ENCODE data around the gene MYPN.
"Not testable (repeated sequence)": the region's sequence is repeated elsewhere in the genome, so short reads cannot be mapped to it uniquely, and the experiment has no call there.

MYPN gene, protein sequence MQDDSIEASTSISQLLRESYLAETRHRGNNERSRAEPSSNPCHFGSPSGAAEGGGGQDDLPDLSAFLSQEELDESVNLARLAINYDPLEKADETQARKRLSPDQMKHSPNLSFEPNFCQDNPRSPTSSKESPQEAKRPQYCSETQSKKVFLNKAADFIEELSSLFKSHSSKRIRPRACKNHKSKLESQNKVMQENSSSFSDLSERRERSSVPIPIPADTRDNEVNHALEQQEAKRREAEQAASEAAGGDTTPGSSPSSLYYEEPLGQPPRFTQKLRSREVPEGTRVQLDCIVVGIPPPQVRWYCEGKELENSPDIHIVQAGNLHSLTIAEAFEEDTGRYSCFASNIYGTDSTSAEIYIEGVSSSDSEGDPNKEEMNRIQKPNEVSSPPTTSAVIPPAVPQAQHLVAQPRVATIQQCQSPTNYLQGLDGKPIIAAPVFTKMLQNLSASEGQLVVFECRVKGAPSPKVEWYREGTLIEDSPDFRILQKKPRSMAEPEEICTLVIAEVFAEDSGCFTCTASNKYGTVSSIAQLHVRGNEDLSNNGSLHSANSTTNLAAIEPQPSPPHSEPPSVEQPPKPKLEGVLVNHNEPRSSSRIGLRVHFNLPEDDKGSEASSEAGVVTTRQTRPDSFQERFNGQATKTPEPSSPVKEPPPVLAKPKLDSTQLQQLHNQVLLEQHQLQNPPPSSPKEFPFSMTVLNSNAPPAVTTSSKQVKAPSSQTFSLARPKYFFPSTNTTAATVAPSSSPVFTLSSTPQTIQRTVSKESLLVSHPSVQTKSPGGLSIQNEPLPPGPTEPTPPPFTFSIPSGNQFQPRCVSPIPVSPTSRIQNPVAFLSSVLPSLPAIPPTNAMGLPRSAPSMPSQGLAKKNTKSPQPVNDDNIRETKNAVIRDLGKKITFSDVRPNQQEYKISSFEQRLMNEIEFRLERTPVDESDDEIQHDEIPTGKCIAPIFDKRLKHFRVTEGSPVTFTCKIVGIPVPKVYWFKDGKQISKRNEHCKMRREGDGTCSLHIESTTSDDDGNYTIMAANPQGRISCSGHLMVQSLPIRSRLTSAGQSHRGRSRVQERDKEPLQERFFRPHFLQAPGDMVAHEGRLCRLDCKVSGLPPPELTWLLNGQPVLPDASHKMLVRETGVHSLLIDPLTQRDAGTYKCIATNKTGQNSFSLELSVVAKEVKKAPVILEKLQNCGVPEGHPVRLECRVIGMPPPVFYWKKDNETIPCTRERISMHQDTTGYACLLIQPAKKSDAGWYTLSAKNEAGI (N-terminal part only)

DNA sequence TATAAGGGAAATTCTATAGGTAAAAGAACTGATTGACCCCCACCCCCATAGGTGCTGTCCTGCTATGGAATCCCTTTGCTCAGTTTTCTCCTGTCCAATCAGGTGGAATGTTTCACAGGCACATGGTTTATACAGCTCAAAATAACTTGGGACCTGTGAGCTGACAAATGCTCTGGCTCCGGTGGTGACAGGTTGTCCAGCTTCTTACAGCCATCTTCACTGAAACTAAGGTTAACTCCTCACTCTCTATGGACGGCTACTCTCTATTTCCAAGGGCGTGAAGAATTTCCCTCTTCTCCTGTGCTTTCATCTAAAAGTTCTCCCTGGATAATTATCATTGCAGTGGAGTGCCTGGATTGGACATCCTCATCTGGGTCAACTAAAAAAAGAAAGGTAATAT is at the start of gene MYPN:
MYPN (plus strand) TSS at position 158 of the 400 bp plus-strand sequence. CDS start 11,951 bp downstream, outside the sequence.
- DNase-seq: no peak

DNA sequence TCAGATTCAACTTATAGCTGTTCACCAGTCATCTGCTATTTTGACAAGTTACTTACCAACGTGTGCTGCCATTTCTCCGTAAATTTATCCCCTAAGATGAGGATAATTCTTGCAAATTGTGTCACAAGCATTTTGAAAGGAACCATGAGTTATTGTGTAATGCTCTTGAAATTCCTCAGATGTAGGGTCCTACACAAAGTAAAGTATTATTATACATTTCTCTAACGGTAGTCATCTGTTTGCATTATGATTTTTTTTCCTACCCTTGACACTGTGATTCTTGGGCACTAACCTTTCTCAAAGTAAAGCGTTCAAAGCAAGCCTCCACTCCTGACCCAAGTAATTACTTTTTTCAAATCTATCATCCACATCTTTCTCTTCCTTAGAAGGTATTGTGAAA is 42.3 kb upstream of the MYPN start:
- no peak for DNase-seq

DNA sequence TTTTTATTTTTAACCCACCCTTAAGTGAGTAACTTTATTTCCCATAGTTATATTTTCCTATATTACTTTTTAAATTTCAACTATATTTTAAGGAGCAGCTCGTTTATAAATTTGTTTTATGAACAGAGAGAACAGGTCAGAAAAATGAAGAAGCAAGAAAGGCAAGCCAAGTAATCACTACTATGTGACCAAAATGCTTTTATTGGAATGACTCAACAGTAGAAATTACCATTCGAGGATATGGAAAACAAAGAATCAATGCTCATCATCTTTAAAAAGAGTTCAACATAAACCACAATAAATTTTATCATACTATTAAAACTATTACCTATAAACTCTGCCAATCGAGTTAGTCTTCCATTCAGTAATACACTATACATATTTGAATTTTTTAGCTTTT is 41.8 kb upstream of the MYPN start:
- DNase-seq: no peak

DNA sequence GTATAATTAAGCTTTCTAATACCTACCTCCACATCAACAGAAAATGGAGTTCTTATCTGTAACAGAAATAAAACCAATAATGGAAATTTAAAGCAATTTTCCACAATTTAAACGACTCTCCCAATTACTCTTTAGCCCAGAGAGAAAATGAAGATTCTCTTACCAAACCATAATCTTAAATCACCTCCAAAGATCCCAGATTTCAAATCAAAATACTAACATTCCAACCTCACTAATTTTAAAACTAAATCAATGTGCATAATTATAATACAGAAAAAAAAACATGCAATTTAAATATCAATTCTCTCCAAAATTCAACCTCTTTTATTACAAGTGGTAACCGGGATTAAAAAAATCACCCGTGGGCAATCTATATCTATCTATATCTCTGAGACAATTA is 35.7 kb upstream of the MYPN start:
- no peak for DNase-seq

DNA sequence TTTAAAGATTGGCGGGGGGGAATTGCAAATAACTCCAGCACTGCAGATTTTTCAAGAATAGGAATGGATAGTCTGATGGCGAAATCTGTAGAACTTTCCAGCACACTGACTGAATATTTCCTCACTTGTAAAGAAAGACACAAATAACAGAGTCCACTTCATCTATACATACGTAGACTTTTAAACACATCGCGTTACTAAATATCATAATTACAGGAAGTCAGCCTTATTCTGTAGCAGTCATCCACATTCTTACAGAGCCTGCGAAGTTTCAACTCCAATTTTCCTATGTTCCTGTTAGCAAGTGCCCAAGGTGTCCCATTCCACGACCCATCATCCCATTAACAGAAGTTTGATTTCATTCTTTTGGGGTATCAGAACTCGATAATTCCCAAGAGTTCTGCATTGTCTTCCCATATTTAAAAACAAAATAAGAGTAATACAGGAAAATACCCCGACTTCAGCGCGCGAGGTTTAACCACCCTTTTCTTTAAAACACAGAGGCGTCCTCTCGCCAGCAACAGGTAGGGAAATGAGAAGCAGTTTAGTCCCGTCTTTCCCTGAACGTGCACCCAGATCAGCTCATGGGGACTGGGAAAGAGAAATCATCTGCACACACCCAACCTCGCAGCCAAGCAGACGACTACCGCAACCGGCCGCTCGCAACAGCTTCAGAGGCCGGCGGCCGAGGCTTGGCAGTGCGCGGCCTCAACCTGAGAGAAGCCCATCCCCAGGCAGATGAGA is 35.1 kb upstream of the MYPN start:
- peak; percentile 10 for DNase-seq

DNA sequence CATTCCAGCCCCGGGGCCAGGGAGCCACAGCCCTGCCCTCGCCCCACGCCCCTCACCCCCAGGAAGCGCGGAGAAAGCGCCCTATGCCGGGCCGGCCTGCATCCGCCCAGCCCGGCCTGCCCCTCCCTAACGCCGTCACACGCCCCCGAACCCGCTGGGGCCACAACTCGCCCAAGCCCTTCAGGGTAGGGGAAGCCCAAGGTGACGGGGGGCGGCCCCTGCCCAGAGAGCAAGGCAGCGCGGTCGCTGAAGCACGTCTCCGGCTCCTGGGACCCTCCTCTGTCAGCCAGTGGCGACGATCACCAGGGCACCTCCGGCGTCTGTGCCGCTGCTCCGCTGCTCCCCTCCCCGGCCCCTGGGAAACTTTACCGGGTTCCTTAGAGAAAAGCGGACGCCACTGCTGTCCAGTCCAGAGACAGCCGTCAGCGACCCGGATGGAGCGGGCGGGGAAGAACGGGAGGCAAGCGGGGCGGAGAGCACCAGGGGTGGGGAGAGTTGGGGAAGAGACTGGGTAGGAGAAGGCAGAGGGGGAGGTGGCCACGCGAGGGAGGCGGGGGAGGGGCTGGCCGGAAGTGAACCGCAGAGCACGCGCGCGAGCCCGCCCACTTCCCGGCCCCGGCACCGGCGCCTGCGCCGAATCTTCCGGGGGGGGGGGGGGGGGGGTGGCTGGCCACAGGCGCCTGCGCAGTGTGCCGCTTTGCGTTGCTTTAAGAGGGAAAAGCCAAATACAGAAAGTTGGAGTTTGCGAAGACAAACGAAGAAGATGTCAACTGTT is 34.3 kb upstream of the MYPN start, which contains the start of gene HERC4:
HERC4 (minus strand) TSS at position 509 of the 775 bp plus-strand sequence. CDS start 2,175 bp downstream, outside the sequence.
- DNase-seq: peak; percentile 91

DNA sequence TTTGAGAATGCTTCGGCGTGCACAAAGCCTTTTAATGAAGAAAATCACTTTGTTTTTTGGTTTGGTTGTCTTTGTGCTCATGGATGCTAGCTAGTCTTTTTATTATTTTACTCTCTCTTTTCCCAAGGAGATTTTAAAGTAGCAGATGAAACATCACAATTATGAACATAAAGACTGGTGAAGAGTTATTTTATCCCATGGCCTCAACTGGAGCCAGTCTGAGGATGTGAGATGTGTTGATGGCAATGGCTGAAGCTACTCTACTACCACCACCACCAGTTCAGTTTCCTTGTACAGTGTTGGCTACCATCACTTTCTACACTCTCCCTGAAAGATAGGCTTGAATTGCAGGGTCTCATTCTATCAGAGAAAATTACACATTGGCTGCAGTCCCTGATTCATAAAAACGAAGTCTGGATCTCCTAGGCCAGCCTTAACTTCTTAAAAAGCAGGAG is 33.7 kb upstream of the MYPN start:
- DNase-seq: no peak

DNA sequence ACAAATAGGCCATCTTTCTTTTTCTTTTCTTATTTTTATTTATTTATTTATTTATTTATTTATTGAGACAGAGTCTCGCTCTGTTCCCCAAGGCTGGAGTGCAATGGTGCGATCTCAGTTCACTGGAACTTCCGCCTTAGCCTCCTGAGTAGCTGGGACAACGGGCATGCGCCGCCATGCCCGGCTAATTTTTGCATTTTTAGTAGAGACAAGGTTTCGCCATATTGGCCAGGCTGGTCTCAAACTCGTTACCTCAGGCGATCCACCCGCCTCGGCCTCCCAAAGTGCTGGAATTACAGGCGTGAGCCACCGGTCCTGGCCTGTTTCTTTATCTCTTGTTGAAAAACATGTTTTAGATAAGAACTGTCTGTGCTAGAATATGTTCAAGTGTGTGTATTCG is 33.2 kb upstream of the MYPN start:
- not testable (repeated sequence) for DNase-seq

DNA sequence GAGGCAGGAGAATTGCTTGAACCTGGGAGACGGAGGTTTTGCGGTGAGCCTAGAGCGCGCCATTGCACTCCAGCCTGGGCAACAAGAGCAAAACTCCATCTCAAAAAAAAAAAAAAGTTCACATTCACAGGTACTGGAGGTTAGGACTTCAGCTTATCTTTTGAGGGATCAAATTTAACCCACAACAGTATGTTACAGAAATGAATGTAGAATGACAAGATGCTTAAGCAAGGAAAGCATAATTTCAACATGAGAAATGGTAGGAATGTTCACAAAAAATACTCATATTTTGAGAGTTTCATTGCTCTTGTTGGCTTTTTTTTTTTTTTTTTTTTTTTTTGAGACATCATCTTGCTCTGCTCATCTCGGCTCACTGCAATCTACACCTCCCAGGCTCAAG is 32.3 kb upstream of the MYPN start:
- DNase-seq: no peak

DNA sequence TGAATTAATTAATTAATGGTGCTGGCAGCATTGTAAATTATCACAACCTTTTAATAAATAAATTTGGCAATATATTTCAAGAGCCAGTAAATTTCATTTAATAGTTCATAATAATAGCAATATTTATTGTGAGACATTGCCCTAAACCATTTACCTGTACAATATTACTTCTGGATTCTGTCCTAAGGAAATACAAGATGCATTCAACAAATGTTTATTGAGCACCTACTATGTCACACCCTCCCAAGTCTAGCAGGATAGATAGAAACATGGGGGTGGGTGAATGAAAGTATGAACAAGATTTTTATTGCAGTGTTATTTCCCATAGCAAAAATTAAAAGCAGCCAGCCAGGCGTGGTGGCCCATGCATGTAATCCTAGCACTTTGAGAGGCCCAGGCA is 29.9 kb upstream of the MYPN start:
- no peak for DNase-seq

DNA sequence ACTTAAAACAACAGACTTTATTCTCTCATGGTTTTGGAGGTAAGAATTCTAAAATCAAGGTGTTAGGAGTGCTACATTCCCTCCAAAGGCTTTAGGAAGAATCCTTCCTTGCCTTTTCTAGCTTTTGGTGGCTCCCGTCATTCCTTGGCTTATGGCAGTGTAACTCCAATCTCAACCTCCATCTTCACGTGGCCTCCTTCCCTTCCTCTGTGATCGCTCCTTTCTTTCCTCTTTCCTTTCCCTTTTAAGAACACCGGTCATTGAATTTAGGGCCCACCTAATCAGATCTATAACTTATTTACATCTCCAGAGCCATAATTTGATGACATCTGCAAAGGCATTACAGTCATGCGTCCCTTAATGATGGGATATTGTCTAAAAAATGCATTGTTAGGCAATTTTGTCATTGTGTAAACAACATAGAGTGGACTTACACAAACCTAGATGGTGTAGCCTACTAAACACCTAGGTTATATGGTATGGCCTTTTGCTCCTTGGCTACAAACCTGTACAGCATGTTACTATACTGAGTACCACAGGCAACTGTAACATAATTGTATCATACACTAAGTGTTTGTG is 28.3 kb upstream of the MYPN start:
- no peak for DNase-seq

DNA sequence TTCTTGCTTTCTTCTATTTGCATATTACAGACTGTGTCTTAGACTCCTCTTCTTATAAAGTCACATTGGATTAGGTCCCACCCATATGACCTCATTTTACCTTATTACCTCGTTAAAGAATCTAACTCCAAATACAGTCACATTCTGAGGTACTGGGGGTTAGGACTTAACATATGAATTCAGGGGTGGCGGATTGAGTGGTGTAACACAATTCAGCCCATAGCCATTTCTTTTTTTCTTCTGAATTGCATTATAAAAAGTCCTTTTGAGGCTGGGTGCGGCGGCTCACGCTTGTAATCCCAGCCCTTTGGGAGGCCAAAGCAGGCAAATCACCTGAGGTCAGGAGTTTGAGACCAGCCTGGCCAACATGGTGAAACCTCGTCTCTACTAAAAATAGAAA is 27.4 kb upstream of the MYPN start:
- DNase-seq: no peak

DNA sequence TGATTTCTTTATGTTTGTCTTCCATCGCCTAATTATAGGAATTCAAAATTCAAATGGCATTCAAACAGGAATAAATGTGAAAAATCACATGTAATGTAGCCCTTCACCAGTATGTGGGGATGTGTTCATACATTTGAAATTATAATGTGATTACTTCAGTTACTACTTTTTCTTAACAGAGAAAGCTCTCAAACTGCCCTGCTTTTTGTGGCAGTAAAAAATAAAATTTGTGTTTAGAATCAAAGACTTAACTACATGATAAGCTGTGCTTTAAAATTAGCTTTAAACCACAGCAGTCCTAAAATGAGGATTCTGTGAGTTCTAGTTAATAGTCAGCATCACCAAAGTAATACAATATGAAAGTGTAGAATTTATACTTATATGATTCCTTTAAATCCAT is 26.4 kb upstream of the MYPN start:
- DNase-seq: no peak

DNA sequence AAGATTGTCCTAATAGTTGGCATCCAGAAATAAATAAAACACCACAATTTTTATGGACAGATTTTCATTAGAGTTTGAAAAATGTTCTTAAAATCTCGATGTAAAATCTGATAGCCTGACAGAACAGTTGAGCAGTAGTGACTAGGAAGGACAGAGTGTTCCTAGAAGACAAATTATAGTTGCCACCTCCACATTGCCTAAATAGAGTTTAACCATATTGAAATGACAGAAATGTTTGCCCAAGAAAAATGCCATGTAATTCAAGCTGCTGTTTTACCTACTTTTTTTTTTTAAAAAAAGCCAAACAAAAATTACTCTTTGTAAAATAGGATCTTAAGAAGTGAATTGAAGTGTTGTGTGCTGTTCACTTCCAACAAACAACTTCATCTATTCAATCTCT is 25.3 kb upstream of the MYPN start:
- DNase-seq: no peak

DNA sequence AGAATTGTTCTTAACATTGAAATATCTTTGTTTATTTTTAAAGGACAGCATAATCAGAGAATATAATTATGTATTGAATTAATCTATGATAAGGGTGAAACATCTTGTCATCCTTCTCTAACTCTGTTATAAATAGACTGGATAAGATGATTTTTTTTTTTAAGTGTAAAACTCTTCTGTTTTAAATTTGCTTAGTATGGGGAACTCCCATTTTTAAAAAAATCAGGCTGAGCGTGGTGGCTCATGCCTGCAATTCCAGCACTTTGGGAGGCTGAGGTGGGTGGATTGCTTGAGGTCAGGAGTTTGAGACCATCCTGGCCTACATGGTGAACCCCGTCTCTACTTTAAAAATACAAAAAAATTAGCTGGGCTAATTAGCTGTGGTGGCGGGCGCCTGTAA is 24.8 kb upstream of the MYPN start:
- no peak for DNase-seq

DNA sequence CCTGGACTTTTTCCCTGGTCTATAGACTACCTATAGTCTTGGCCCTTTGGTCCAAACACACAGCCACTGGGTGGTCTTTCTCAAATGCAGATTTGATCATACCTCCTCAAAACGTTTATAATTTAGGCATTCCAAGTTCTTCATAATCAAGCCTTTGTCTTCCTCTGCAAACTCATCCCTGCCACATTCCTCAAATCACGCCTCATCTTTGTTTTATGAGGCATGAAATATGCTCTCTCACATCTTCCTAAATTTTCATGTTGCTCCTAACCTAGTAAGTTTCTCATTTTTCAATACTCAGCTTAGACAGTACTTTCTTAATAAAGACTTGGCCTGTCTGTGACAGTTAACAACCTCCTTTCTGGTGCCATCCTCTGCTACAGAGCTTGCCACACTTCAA is 23.3 kb upstream of the MYPN start:
- no peak for DNase-seq

DNA sequence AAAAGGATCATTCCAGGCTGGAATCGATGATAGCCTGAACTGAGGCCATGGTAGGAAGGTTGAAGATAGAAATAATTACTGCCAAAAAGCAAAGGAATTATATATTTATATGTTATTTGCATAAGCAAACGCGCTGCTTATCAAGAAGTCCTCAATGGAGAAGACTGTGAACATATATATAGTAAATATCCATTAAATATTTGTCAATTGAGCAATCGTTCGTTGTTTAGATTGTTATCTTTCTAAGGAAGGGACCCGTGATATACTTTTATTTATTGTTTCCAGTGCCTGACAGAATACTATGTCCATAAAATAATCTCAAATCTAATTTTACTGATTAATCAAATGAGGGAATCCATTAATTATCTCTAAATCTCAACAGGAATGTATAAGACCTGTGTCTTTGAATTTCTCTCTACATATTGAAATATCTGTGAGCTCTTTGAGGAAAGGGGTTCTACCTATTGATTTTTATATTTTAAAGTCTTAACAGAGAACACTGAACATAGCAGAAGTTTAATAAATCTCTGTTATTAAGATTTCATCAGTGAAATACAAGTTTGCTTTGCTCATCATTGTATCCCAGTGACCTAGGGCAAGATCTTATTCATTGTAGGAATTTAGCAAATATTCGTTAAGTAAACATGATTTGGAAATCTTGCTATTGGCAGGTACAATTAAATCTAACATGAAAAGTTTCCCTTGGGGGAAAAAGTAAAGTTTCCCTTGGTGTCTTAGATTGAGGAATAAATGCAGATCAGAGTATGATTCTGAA is 22.2 kb upstream of the MYPN start:
- DNase-seq: no peak

DNA sequence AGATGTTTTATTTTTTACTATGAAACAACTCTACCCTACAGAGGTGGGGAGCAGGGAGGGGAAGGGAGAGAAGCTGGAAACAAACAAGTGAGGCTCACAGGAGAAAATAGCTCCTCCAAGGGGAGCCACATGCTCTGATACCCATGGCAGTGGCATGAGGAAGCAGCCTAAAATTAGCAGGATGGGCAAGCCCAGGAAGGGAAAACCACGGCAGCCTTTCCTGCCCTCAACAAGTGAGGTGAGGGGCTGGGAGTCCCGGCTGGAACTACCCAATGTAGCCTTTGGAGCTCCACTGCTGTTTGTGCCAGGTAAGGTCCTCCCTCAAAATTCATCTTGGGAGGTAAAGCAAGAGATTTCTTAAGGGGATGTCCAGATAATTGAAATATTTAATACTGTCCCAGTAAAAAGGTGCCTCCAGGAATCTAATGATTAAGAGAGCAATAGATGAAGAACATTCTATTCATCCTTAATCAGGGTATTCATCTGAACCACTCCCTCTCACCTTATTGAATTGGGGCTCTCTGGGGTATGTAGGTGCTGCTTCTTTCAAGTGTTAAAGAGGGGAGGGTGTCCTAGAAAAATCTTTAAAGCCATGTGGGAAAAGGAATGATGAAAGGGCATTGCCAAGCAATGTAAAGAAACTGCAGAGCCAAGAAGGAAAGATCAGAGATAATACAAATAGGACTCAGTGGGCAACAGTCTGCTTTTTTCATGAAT is 21.4 kb upstream of the MYPN start:
- no peak for DNase-seq

DNA sequence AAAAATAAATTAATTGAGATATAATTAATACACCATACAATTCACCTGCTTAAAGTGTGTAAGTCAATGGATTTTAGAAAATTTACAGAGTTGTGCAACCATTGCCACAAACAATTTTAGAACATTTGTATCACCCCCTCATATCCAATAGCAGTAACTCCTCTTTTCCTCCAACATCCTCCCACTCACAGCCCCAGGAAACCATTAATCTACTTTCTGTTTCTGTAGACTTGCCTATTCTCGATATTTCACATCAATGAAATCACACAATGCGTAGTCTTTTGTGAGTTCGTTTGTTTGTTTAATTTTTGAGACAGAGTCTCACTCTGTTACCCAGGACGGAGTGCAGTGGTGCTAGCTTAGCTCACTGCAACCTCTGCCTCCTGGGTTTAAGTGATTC is 20.5 kb upstream of the MYPN start:
- no peak for DNase-seq

DNA sequence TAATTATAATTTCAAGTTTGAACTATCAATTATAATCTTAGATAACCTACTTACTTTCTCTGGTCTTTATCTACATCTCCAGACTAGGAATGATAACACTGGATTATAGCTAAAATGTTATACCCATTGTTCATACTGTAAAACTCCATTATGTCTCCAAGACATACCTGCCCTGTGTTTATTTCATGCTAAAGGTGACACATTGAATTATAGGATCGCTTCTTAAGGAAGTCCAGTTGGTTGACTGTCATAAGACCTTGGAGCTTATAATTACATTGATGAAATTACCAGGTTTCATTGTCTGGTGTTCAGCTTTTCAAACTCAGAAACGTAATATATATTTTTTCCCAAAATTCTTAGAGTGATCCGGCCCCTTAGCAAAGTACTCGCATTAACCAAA is 18.7 kb upstream of the MYPN start:
- no peak for DNase-seq

Measured in CD4-positive, alpha-beta T cell treated with Interleukin-21 for 1 hour (primary cell).